IPS-NIHi11 (cell line): ENCODE measurements around the gene GATA6.

Source experiments
- DNase-seq: peaks from one replicate; pipeline ENCODE4 v3.0.0; 2012; ENCODE audit warnings: mixed read lengths, low spot score

GATA6 gene

DNA sequence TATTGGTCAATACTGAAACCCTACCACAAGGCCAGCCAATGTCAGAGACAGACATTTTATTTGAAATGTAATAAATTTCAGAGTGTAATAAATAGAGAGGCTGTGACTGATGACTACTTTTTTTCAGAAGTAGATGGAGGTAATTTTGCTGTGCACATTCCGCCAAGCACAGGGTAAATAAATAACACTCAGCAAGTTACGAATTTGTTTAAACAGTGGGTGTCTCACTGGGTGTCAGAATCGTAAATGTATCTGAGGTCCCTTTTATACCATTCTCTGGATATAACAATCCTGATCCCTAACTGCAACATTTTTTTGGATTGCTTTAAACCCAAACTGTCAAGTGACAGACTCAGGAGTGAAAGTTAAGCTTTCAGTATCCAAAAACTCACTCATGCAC lies 74.1 kb downstream of the GATA6 start:
- DNase-seq: no peak

DNA sequence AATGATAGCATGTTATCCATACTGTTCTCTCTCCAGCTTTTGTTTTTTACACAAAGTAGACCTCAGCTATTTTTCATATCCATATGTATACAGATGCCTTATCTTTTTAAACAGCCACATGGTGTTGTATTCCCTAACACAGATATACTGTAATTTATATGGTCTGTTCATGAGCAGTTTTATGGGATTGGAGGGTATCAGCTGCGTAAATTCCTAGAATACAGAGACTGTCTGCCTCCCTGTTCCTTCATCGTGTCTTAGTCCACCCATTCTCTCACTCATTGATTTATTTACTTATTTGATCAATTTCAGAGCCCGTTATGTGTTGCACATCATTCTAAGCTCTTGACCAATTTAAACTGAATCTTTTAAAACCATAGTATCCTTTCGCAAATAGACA lies 80.6 kb downstream of the GATA6 start:
- DNase-seq: no peak

DNA sequence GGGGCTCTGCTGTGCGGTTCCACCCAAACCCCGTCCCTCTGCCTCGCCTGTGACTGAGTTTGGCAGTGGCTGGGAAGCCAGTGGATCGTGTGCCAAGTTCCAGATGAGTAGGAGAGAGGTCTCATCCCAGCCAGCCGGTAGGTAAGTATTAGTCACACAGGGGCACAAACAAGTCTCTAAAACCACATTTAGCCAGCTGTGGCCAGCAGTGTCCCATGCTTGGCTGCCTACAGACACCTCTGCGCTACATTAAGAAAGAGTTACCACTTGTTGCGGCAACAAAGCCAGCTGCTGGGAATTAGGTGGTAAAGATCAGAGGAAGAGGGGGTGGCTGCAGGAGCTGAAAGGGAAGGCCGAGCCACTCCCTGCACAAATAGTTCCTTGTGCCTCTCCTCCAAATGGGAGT lies 81.2 kb downstream of the GATA6 start:
- no peak for DNase-seq
